ENCODE results near the gene TLR8. TPM values are rescaled to one million over a fixed set of nuclear protein-coding genes. Genes with fewer than 3 reads are reported as not detected.
"Not testable (repeated sequence)": the region's sequence is repeated elsewhere in the genome, so short reads cannot be mapped to it uniquely, and the experiment has no call there.

Gene TLR8
- total RNA-seq, 4 donors from 2014 or later, result 0.47 to 6.7 (median 1.7) TPM

DNA sequence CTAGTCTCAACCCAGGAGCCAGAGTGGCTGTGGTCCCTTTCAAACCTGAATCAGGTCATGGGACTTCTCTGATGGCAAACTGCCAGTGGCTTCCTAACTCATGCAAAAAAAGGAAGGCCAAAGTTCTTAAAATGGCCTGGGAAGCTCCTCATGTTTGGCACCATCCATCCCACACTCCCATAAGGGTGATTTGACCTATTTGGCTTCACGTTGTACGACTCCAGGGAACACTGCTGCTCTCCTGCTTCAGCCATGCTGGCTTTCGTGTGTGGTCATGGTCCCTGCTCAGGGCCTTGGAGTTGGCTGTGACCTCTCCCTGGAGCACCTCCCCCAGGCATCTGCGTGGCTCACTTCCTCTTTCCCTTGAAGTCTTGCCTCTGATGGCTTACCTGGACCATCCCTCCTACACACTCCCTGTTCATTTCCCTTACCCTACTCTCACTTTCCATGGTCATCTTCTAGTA lies 55.7 kb downstream of the TLR8 start:
- Histone ChIP-seq H3K4me3 (no peak overlapping the region), H3K36me3 (no peaks in the 10 kb centered on the region), H3K27me3 (no peaks in the 10 kb centered on the region), H3K9me3 (no peaks in the 10 kb centered on the region), H3K4me1 (peaks cover 0 to 10% (median 0%) of the 10 kb centered on the region in 3 donors), H3K27ac (no peak overlapping the region)
- no peak for ATAC-seq
- WGBS, 2 donors (ENCODE audit: low coverage in 1 of 2), result 50% methylated on average over 2 of the region's 4 CpGs; no CpG with 5 or more reads in 1 of the 2 donors
- TF ChIP-seq POLR2AphosphoS5 (IDR thresholded peaks at IDR 0.05) (no peak), POLR2A (IDR thresholded peaks at IDR 0.05) (no peak), EP300 (IDR thresholded peaks at IDR 0.05) (no peak)
- TF ChIP-seq, protein P1, sequence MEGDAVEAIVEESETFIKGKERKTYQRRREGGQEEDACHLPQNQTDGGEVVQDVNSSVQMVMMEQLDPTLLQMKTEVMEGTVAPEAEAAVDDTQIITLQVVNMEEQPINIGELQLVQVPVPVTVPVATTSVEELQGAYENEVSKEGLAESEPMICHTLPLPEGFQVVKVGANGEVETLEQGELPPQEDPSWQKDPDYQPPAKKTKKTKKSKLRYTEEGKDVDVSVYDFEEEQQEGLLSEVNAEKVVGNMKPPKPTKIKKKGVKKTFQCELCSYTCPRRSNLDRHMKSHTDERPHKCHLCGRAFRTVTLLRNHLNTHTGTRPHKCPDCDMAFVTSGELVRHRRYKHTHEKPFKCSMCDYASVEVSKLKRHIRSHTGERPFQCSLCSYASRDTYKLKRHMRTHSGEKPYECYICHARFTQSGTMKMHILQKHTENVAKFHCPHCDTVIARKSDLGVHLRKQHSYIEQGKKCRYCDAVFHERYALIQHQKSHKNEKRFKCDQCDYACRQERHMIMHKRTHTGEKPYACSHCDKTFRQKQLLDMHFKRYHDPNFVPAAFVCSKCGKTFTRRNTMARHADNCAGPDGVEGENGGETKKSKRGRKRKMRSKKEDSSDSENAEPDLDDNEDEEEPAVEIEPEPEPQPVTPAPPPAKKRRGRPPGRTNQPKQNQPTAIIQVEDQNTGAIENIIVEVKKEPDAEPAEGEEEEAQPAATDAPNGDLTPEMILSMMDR (IDR thresholded peaks at IDR 0.05), result no peak

DNA sequence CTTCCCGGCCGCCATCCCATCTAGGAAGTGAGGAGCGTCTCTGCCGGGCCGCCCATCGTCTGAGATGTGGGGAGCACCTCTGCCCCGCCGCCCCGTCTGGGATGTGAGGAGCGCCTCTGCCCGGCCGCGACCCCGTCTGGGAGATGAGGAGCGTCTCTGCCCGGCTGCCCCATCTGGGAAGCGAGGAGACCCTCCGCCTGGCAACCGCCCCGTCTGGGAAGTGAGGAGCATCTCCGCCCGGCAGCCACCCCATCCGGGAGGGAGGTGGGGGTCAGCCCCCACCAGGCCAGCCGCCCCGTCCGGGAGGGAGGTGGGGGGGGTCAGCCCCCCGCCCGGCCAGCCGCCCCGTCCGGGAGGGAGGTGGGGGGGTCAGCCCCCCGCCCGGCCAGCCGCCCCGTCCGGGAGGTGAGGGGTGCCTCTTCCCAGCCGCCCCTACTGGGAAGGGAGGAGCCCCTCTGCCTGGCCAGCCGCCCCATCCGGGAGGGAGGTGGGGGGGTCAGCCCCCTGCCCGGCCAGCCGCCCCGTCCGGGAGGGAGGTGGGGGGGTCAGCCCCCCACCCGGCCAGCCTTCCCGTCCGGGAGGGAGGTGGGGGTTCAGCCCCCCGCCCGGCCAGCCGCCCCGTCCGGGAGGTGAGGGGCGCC lies 56.9 kb downstream of the TLR8 start:
- not testable (repeated sequence) for H3K36me3 ChIP-seq

DNA sequence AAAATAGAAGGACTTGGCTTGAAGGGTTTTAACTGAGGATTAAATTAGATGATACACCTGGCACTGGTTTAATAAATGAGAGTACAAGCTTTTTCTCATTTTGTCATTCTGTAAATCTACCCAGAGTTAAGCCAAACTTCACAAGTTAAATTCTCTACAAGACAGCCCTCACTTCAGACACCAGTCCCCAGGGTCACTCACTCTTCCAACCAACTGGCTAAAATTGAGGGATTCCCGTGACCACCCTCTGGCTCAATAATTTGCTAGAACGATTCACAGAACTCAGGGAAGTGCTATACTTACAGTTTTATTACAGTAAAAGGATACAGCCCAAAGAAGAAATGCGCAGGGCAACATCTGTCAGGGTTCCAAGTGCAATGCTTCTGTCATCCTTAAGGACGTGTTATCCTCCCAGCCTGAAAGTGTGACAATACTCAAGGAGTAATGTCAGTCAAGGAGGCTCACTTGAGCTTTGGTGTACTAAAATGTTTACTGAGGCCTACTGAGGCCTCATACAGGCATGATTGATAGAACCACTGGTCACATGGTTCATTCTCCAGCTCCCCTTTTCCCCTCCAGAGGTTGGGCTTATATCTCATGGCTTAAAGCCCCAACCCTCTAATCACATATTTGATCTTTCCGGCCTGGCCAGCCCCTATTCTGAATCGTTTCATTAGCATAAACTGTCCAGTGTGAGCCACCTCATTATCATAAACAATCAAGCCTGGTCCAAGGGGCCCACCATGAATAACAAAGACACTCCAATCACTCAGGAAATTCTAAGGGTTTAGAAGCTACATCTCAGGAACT lies 58.9 kb downstream of the TLR8 start:
- ATAC-seq, result no peak
- Histone ChIP-seq H3K36me3 (no peaks in the 10 kb centered on the region), H3K27me3 (no peaks in the 10 kb centered on the region), H3K9me3 (no peaks in the 10 kb centered on the region), H3K4me1 (peaks cover 0 to 14% (median 0%) of the 10 kb centered on the region in 3 donors), H3K27ac (no peak overlapping the region), H3K4me3 (no peak overlapping the region)
- TF ChIP-seq POLR2AphosphoS5 (IDR thresholded peaks at IDR 0.05) (no peak), POLR2A (IDR thresholded peaks at IDR 0.05) (no peak), EP300 (IDR thresholded peaks at IDR 0.05) (no peak)
- TF ChIP-seq, protein P1 (IDR thresholded peaks at IDR 0.05), result no peak
- 67 to 75% methylated on average over 2 to 6 of the region's 6 CpGs for WGBS, 2 donors (ENCODE audit: low coverage in 1 of 2)

More for the DNA sequence above, 56.9 kb downstream of the TLR8 start:
- H3K4me3 ChIP-seq, H3K4me1 ChIP-seq, H3K27me3 ChIP-seq, ATAC-seq, H3K9me3 ChIP-seq, H3K27ac ChIP-seq: not testable (repeated sequence)
- WGBS, 2 donors (ENCODE audit: low coverage in 1 of 2), result no CpG with 5 or more reads among the region's 52 CpGs

DNA sequence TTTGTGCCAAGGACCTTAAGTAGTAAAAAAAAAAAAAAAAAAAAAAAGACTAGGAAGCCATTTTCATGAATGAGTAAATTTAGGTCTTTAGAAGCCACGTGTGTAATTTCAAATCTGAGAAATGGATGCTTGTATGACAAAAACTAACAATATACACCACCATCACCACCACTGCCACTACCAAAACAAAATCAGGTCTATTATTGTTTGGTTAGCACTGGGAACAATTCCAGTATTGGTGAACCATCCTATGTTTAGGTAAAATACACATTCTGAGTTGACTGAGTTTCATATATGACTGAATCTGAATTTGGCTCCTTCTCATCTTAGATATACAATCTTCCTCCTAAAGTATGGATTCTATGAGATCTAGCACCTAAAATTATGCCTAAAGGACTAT lies 59.7 kb downstream of the TLR8 start:
- WGBS, 2 donors (ENCODE audit: low coverage in 1 of 2), result 50 to 100% methylated on average over 1 of the region's 1 CpG
- no peaks in the 10 kb centered on the region for H3K36me3 ChIP-seq
- no peaks in the 10 kb centered on the region for H3K27me3 ChIP-seq
- no peak for ATAC-seq
- no peak overlapping the region for H3K27ac ChIP-seq
- no peaks in the 10 kb centered on the region for H3K9me3 ChIP-seq
- TF ChIP-seq POLR2AphosphoS5 (IDR thresholded peaks at IDR 0.05), result no peak
- TF ChIP-seq EP300 (IDR thresholded peaks at IDR 0.05), result no peak
- no peak for TF ChIP-seq POLR2A (IDR thresholded peaks at IDR 0.05)
- TF ChIP-seq, protein P1 (IDR thresholded peaks at IDR 0.05), result no peak
- H3K4me3 ChIP-seq, result no peak overlapping the region
- peaks cover 0 to 20% (median 0%) of the 10 kb centered on the region in 3 donors for H3K4me1 ChIP-seq

DNA sequence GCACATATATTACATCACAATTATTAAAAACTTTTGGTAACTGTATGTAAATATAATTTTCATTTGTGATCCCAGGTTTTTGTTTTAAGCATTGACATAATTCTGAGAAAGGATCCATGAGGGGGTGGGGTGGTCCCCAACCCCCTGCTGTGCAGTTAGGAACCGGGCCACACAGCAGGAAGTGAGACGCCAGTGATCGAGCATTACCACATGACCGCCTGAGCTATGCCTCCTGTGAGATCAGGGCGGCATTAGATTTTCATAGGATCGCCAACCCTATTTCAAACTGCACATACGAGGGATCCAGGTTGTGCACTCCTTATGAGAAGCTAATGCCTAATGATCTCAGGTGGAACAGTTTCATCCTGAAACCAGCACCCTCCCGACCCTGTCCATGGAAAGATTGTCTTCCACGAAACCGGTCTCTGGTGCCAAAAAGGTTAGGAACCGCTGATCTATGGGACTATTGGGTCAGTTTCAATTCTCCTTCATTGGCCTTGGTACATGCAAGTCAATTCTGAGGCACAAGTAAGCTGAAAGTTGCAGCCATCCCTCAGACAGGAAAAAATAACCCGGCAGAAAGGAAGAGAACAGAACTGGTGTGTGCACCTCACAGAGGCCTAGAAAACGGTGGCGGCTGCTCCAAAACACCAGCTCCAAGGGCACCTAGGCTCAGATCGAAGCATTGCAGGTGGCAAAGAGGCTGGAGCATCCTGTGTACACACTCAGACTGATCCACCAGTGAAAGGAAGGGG lies 61.5 kb downstream of the TLR8 start:
- ATAC-seq, result no peak
- Histone ChIP-seq H3K4me1 (peaks cover 0 to 37% (median 0%) of the 10 kb centered on the region in 3 donors), H3K9me3 (no peaks in the 10 kb centered on the region), H3K4me3 (no peak overlapping the region), H3K27me3 (no peaks in the 10 kb centered on the region), H3K27ac (no peak overlapping the region), H3K36me3 (no peaks in the 10 kb centered on the region)
- 89% methylated on average over 12 of the region's 15 CpGs; no CpG with 5 or more reads in 1 of the 2 donors for WGBS, 2 donors (ENCODE audit: low coverage in 1 of 2)
- no peak for TF ChIP-seq EP300 (IDR thresholded peaks at IDR 0.05)
- TF ChIP-seq, protein P1 (IDR thresholded peaks at IDR 0.05), result no peak
- TF ChIP-seq POLR2AphosphoS5 (IDR thresholded peaks at IDR 0.05), result no peak
- TF ChIP-seq POLR2A (IDR thresholded peaks at IDR 0.05), result no peak

Measured in gastroesophageal sphincter (tissue), 4 donors.